Trophoblast cell (in vitro differentiated cells and primary cell): ENCODE data around the gene VAV3.

Experiments used
- DNase-seq, 2 donors: peaks; one replicate each; pipeline ENCODE4 v3.0.0-alpha.2; 2016
- H2AFZ ChIP-seq: 2 replicates; pipeline ENCODE4 v1.6.1; 2013; ENCODE audit warnings: low read length, moderate library complexity, mild to moderate bottlenecking; ENCODE audit not compliant: insufficient read depth, poor library complexity
- H2AK5ac ChIP-seq: 2 replicates; pipeline ENCODE4 v1.6.1; 2013; ENCODE audit warnings: mild to moderate bottlenecking, low read length
- H2BK120ac ChIP-seq: 2 replicates; pipeline ENCODE4 v1.6.1; 2013; ENCODE audit warnings: low read length, mild to moderate bottlenecking, moderate library complexity; ENCODE audit not compliant: insufficient read depth, poor library complexity
- H2BK12ac ChIP-seq: 2 replicates; pipeline ENCODE4 v1.6.1; 2013; ENCODE audit warnings: mild to moderate bottlenecking, low read length, moderate library complexity
- H2BK5ac ChIP-seq: 2 replicates; pipeline ENCODE4 v1.6.1; 2013; ENCODE audit warnings: low read length, low read depth, moderate library complexity, mild to moderate bottlenecking; ENCODE audit not compliant: poor library complexity
- H3K14ac ChIP-seq: 2 replicates; pipeline ENCODE4 v1.6.1; 2013; ENCODE audit warnings: mild to moderate bottlenecking, low read length
- H3K18ac ChIP-seq: 2 replicates; pipeline ENCODE4 v1.6.1; 2013; ENCODE audit warnings: mild to moderate bottlenecking, low read length
- H3K23ac ChIP-seq: 2 replicates; pipeline ENCODE4 v1.6.1; 2013; ENCODE audit warnings: low read length
- H3K27ac ChIP-seq: 2 replicates; pipeline ENCODE4 v1.5.1; 2013; ENCODE audit warnings: low read depth, mild to moderate bottlenecking, inconsistent platforms, low read length, moderate library complexity
- H3K27me3 ChIP-seq: 2 replicates; pipeline ENCODE4 v1.6.1; 2013; ENCODE audit warnings: inconsistent platforms, mild to moderate bottlenecking, low read length, moderate library complexity; ENCODE audit not compliant: insufficient read depth
- H3K36me3 ChIP-seq, 2 experiments: 1 replicate in 1 of 2; 2 replicates in 1 of 2; pipeline ENCODE4 v1.6.1; 2013; ENCODE audit warnings: low read length in 2 of 2, mild to moderate bottlenecking in 2 of 2, moderate library complexity in 1 of 2; ENCODE audit not compliant: insufficient read depth in 2 of 2, control insufficient read depth in 1 of 2
- H3K4ac ChIP-seq: 2 replicates; pipeline ENCODE4 v1.6.1; 2013; ENCODE audit warnings: low read depth, mild to moderate bottlenecking, low read length, moderate library complexity
- H3K4me1 ChIP-seq, 2 experiments: 1 replicate in 1 of 2; 2 replicates in 1 of 2; pipeline ENCODE4 v1.6.1; 2013; ENCODE audit warnings: low read length in 2 of 2, mild to moderate bottlenecking in 2 of 2, moderate library complexity in 1 of 2; ENCODE audit not compliant: insufficient read depth in 2 of 2, control insufficient read depth in 1 of 2
- H3K4me2 ChIP-seq: 2 replicates; pipeline ENCODE4 v1.6.1; 2013; ENCODE audit warnings: inconsistent platforms, mild to moderate bottlenecking, low read length, moderate library complexity
- H3K4me3 ChIP-seq: 2 replicates; pipeline ENCODE4 v1.5.1; 2013; ENCODE audit warnings: mild to moderate bottlenecking, low read depth, low read length, inconsistent platforms
- H3K79me1 ChIP-seq: one replicate; pipeline ENCODE4 v1.6.1; 2013; ENCODE audit warnings: low read length
- H3K79me2 ChIP-seq: 2 replicates; pipeline ENCODE4 v1.6.1; 2013; ENCODE audit warnings: low read length, mild to moderate bottlenecking; ENCODE audit not compliant: control insufficient read depth, insufficient read depth, poor library complexity
- H3K9ac ChIP-seq: 2 replicates; pipeline ENCODE4 v1.6.1; 2013; ENCODE audit warnings: mild to moderate bottlenecking, low read length
- H3K9me3 ChIP-seq: 2 replicates; pipeline ENCODE4 v1.6.1; 2013; ENCODE audit warnings: low read depth, mild to moderate bottlenecking, control low read depth, inconsistent platforms, low read length; ENCODE audit not compliant: insufficient read depth
- H4K12ac ChIP-seq: 2 replicates; pipeline ENCODE4 v1.6.1; 2013; ENCODE audit warnings: low read depth, mild to moderate bottlenecking, low read length, moderate library complexity
- H4K8ac ChIP-seq: 2 replicates; pipeline ENCODE4 v1.6.1; 2013; ENCODE audit warnings: low read depth, mild to moderate bottlenecking, low read length, moderate library complexity
- H4K91ac ChIP-seq: one replicate; pipeline ENCODE4 v1.6.1; 2013; ENCODE audit warnings: low read depth, mild to moderate bottlenecking, low read length, moderate library complexity
- WGBS: extraction: QIAGEN DNeasy Blood & Tissue Kit; methylation state at CpG from one replicate; pipeline ENCODE4 v1.1.7; 2013; ENCODE audit warnings: missing lambda C conversion rate; ENCODE audit not compliant: insufficient read length, insufficient coverage; ENCODE audit errors: extremely low coverage; 5-methylcytosine and 5-hydroxymethylcytosine counted together

Gene VAV3

GRCh38 chr1:107843989-107844388 is 121.0 kb downstream of the VAV3 start:
- no peak overlapping the region for H3K23ac ChIP-seq
- no peak for DNase-seq
- H3K9me3 ChIP-seq: no peaks in the 10 kb centered on the region
- H2BK5ac ChIP-seq: no peak overlapping the region
- no peak overlapping the region for H3K14ac ChIP-seq
- H2BK120ac ChIP-seq: no peak overlapping the region
- H3K4me3 ChIP-seq: no peak overlapping the region
- no peak overlapping the region for H2AFZ ChIP-seq
- no peaks in the 10 kb centered on the region for H3K27me3 ChIP-seq
- no CpG with 5 or more reads among the region's 6 CpGs for WGBS
- H2AK5ac ChIP-seq: no peak overlapping the region
- H4K8ac ChIP-seq: no peak overlapping the region
- no peak overlapping the region for H2BK12ac ChIP-seq
- H3K4me2 ChIP-seq: no peak overlapping the region
- H3K4ac ChIP-seq: no peak overlapping the region
- no peaks in the 10 kb centered on the region for H3K4me1 ChIP-seq
- H3K79me1 ChIP-seq: no peaks in the 10 kb centered on the region
- H3K27ac ChIP-seq: no peak overlapping the region
- H3K36me3 ChIP-seq: no peaks in the 10 kb centered on the region
- H3K9ac ChIP-seq: no peak overlapping the region
- no peak overlapping the region for H4K91ac ChIP-seq
- no peak overlapping the region for H4K12ac ChIP-seq
- no peaks in the 10 kb centered on the region for H3K79me2 ChIP-seq
- H3K18ac ChIP-seq: no peak overlapping the region

GRCh38 chr1:107842241-107842640 is 122.7 kb downstream of the VAV3 start:
- Histone ChIP-seq H2BK5ac (no peak overlapping the region), H3K23ac (no peak overlapping the region), H4K91ac (no peak overlapping the region), H3K27ac (no peak overlapping the region), H3K4me1 (no peaks in the 10 kb centered on the region), H3K27me3 (no peaks in the 10 kb centered on the region), H3K9me3 (no peaks in the 10 kb centered on the region), H3K4ac (no peak overlapping the region), H2BK120ac (no peak overlapping the region), H2BK12ac (no peak overlapping the region), H2AK5ac (no peak overlapping the region), H4K8ac (no peak overlapping the region), H3K18ac (no peak overlapping the region), H4K12ac (no peak overlapping the region), H3K79me1 (no peaks in the 10 kb centered on the region), H3K9ac (no peak overlapping the region), H2AFZ (no peak overlapping the region), H3K79me2 (no peaks in the 10 kb centered on the region), H3K4me3 (no peak overlapping the region), H3K36me3 (no peaks in the 10 kb centered on the region), H3K14ac (no peak overlapping the region), H3K4me2 (no peak overlapping the region)
- WGBS: no CpG with 5 or more reads among the region's 2 CpGs
- DNase-seq: no peak

- Histone ChIP-seq H3K23ac (no peak overlapping the region), H4K8ac (no peak overlapping the region)
- WGBS: no CpG with 5 or more reads among the region's 1 CpG
These were observed 124.3 kb downstream of the VAV3 start for GRCh38 chr1:107840725-107841124.

GRCh38 chr1:107838056-107838455 is 126.9 kb downstream of the VAV3 start:
- H3K4ac ChIP-seq: no peak overlapping the region
- no peaks in the 10 kb centered on the region for H3K27me3 ChIP-seq
- H3K23ac ChIP-seq: no peak overlapping the region
- H4K12ac ChIP-seq: no peak overlapping the region
- no peak overlapping the region for H3K4me3 ChIP-seq
- no peaks in the 10 kb centered on the region for H3K79me2 ChIP-seq
- no peak overlapping the region for H3K9ac ChIP-seq
- H3K18ac ChIP-seq: no peak overlapping the region
- DNase-seq: no peak
- H3K79me1 ChIP-seq: no peaks in the 10 kb centered on the region
- no peak overlapping the region for H2BK12ac ChIP-seq
- no peak overlapping the region for H2AK5ac ChIP-seq
- H3K36me3 ChIP-seq: no peaks in the 10 kb centered on the region
- no peak overlapping the region for H2BK5ac ChIP-seq
- H2AFZ ChIP-seq: no peak overlapping the region
- WGBS: no CpG with 5 or more reads among the region's 4 CpGs
- H3K4me1 ChIP-seq: no peaks in the 10 kb centered on the region
- no peak overlapping the region for H4K8ac ChIP-seq
- no peak overlapping the region for H4K91ac ChIP-seq
- no peak overlapping the region for H3K4me2 ChIP-seq
- H2BK120ac ChIP-seq: no peak overlapping the region
- H3K14ac ChIP-seq: no peak overlapping the region
- H3K9me3 ChIP-seq: peaks cover 7% of the 10 kb centered on the region
- no peak overlapping the region for H3K27ac ChIP-seq

More at GRCh38 chr1:107840725-107841124, 124.3 kb downstream of the VAV3 start:
- Histone ChIP-seq H2BK120ac (no peak overlapping the region), H2AFZ (no peak overlapping the region), H3K4me3 (no peak overlapping the region), H2BK12ac (no peak overlapping the region), H2AK5ac (no peak overlapping the region), H3K79me2 (no peaks in the 10 kb centered on the region), H3K14ac (no peak overlapping the region), H3K9ac (no peak overlapping the region), H3K27ac (no peak overlapping the region), H4K91ac (no peak overlapping the region), H2BK5ac (no peak overlapping the region), H3K79me1 (no peaks in the 10 kb centered on the region), H3K27me3 (no peaks in the 10 kb centered on the region), H3K4ac (no peak overlapping the region), H3K4me2 (no peak overlapping the region), H3K36me3 (no peaks in the 10 kb centered on the region), H4K12ac (no peak overlapping the region), H3K9me3 (peaks cover under 1% of the 10 kb centered on the region), H3K4me1 (no peaks in the 10 kb centered on the region), H3K18ac (no peak overlapping the region)
- no peak for DNase-seq
